ENCODE measurements around the gene GALNT9. TPM values are rescaled to one million over a fixed set of nuclear protein-coding genes. Genes with fewer than 3 reads are reported as not detected.

GALNT9 gene
- total RNA-seq, 1 experiment from 2014 or later: 0.44 TPM

DNA sequence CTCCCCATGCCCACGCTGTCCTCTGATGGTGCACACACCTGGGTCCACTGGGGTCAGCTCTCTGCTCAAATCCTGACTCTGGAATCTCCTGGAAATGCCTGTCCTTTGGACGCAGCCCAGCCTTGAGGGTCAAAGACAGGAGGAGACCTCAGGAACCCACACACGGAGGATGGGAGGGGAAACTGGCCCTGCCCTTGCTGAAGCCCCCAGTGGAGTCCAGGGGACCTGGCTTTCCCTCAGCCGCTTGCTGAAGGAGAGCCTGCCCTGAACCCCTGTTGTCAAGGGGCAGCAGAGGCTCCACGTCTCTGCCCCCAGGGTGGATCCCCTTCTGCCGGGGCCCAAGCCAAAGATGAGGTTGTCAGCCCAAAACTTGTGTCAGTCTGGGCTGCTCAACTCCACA lies 16.9 kb downstream of the GALNT9 start:
- Histone ChIP-seq H3K36me3 (ENCODE audit: low read depth, low read length) (no peaks in the 10 kb centered on the region), H3K79me2 (ENCODE audit: low read length) (no peaks in the 10 kb centered on the region), H3K27ac (ENCODE audit: low read length) (no peak overlapping the region), H3K4me3 (ENCODE audit: low read length) (no peak overlapping the region), H3K4me1 (ENCODE audit: insufficient read depth, low read length) (no peaks in the 10 kb centered on the region), H3F3A (ENCODE audit: low read length, unreplicated experiment) (no peaks in the 10 kb centered on the region), H3K9me2 (replicated peaks; ENCODE audit: low read length) (no peaks in the 10 kb centered on the region), H3K4me2 (ENCODE audit: low read length) (no peak overlapping the region), H3K27me3 (ENCODE audit: low read length) (peaks cover 70% of the 10 kb centered on the region), H4K20me1 (ENCODE audit: low read length) (no peaks in the 10 kb centered on the region), H2AFZ (ENCODE audit: low read length) (no peak overlapping the region), H3K9ac (ENCODE audit: low read length) (no peak overlapping the region), H3K9me3 (ENCODE audit: low read length) (peaks cover 10% of the 10 kb centered on the region; the same call in 1 of the 2 replicates)
- TF ChIP-seq, protein P1, sequence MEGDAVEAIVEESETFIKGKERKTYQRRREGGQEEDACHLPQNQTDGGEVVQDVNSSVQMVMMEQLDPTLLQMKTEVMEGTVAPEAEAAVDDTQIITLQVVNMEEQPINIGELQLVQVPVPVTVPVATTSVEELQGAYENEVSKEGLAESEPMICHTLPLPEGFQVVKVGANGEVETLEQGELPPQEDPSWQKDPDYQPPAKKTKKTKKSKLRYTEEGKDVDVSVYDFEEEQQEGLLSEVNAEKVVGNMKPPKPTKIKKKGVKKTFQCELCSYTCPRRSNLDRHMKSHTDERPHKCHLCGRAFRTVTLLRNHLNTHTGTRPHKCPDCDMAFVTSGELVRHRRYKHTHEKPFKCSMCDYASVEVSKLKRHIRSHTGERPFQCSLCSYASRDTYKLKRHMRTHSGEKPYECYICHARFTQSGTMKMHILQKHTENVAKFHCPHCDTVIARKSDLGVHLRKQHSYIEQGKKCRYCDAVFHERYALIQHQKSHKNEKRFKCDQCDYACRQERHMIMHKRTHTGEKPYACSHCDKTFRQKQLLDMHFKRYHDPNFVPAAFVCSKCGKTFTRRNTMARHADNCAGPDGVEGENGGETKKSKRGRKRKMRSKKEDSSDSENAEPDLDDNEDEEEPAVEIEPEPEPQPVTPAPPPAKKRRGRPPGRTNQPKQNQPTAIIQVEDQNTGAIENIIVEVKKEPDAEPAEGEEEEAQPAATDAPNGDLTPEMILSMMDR (conservative IDR thresholded peaks at IDR 0.05; ENCODE audit: low read depth, low read length): no peak
- TF ChIP-seq EZH2 (IDR thresholded peaks at IDR 0.05; ENCODE audit: low read length, unreplicated experiment) (no peak), EZH2phosphoT487 (IDR thresholded peaks at IDR 0.05; ENCODE audit: borderline replicate concordance, low read length) (no peak)
- BruUV-seq (replicated peaks): no TSS peak
- DNase-seq (no peak), ATAC-seq (no peak)
- ChIA-PET CTCF (no interaction called here), POLR2A (ENCODE audit: unreplicated experiment) (no interaction called here)
- intact Hi-C loops (cut with micrococcal nuclease): no loop called here

DNA sequence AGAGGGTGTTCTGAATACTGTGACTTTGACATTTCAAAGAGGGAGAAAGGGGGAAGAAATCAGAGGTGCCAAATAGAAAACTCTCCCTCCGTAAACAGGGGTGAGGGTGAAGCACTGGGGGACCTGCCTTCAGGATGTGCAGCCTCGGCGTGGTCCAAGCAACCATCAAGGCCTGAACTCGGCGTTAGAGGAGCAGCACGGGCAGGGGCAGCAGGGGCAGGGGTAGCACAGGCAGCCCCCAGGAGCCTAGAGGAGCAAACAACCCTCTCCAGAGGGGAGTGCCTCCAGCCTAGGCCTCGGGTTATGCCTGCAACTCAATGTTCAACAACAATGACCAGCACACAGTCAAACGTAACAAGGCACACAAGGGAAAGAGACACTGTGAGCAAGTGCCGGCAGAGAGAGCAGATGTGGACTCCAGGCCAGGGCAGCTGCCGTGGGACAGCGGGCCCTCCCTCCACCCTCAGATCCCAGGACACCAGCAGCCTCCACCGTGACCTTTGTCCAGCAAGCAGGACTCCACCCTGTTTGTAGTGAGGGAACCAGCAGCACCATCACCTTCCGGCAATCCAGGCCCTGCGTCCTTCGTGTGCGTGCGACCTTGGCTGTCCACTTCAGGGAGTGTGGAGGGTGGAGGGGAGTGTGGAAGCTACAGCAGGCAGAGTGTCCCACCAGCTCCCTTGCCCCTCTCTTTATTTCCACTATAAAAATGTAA lies 18.0 kb downstream of the GALNT9 start:
- Histone ChIP-seq H3K79me2 (ENCODE audit: low read length) (no peaks in the 10 kb centered on the region), H3K9me3 (ENCODE audit: low read length) (peaks cover 10% of the 10 kb centered on the region; the same call in 1 of the 2 replicates), H4K20me1 (ENCODE audit: low read length) (no peaks in the 10 kb centered on the region), H3K27me3 (ENCODE audit: low read length) (peaks cover 67% of the 10 kb centered on the region), H3F3A (ENCODE audit: low read length, unreplicated experiment) (no peaks in the 10 kb centered on the region), H3K4me2 (ENCODE audit: low read length) (no peak overlapping the region), H3K27ac (ENCODE audit: low read length) (no peak overlapping the region), H3K4me3 (ENCODE audit: low read length) (no peak overlapping the region), H3K9me2 (replicated peaks; ENCODE audit: low read length) (no peaks in the 10 kb centered on the region), H3K36me3 (ENCODE audit: low read depth, low read length) (no peaks in the 10 kb centered on the region), H3K4me1 (ENCODE audit: insufficient read depth, low read length) (no peaks in the 10 kb centered on the region), H3K9ac (ENCODE audit: low read length) (no peak overlapping the region), H2AFZ (ENCODE audit: low read length) (no peak overlapping the region)
- CTCF ChIA-PET: no interaction called here
- POLR2A ChIA-PET (ENCODE audit: unreplicated experiment): no interaction called here
- TF ChIP-seq, protein P1 (conservative IDR thresholded peaks at IDR 0.05; ENCODE audit: low read depth, low read length): no peak
- TF ChIP-seq EZH2phosphoT487 (IDR thresholded peaks at IDR 0.05; ENCODE audit: borderline replicate concordance, low read length): no peak
- TF ChIP-seq EZH2 (IDR thresholded peaks at IDR 0.05; ENCODE audit: low read length, unreplicated experiment): no peak
- intact Hi-C loops (cut with micrococcal nuclease): no loop called here
- ATAC-seq: no peak
- DNase-seq: no peak
- no TSS peak for BruUV-seq (replicated peaks)
